Activated T-helper 9 cell treated with anti-CD3 and anti-CD28 coated beads, Interleukin-2, amount 50 U/mL, for 16 hours (primary cell): ENCODE results near the gene JAML.

Experiments
- DNase-seq: peaks from one replicate; pipeline ENCODE4 v3.0.0-alpha.2; 2020; ENCODE audit warnings: low read depth

The JAML gene

DNA sequence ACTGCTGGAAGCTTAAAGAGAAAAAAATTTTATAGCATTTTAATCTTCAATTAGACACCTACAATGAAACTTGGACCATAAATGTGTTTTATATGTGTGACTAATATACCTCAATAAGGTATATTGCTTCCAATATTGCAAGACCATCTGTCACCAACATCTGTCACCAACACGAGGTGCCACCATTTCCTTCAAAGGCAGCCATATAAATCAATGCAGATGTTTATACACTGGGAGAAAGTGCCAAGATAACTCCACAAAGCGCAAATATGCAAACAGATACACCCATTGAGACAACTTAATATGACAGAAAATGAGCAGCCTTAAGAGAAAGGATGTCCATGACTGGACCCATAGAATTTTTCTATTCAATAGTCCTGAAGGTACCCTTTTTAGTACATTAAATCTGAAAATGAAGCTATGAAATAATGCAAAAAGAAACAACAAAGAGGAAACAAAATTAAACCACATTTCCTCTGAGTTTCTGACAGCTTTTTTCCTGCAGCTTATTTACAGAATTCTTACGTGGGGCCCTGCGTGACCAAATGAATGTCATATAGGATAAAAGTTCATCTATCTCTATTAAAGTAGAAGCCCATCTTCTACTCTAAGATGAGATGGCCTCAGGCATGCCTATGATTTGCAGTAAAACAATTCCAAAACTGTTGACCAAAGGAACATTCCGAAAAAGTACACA lies 14.8 kb upstream of the JAML start:
- DNase-seq, result no peak

GRCh38 chr11:118238929-118239328 lies 14.1 kb upstream of the JAML start:
- DNase-seq, result no peak

DNA sequence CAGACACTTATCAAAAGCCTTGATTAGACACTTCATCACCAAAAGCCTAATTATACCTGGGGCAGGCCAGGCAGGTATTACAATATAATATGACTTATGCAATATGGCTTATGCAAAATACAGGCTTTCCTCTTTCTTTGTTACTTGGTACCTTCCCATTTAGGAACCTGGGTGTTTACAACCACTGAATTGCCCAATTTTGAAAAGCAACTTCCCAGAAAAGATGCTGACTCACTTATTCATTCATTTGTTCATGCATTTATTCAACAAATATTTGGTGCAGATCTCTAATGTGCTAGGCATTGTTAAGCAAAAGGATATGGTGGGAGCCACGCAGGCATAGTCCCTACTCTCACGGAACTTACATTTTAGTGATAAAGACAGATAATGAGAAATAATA lies 13.6 kb upstream of the JAML start:
- no peak for DNase-seq

GRCh38 chr11:118236170-118236569 lies 11.4 kb upstream of the JAML start:
- DNase-seq, result no peak

DNA sequence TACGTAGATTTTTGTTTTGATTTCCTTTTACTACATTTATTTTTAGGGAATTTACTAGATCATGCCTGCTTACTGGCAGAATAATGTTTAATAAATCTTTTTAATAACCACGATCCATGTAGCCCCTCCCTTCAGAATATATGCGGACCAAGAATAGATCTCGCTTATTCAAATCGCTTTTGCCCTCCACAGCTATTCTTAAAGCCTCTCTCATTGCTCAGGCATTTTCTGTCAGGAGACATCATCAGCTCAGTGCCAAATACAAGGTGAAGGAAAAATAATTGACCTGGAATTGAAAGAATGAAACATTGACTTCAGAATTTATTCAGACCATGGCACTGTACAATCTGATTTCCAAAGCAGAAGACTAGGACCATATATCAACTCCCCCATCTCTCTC lies 10.0 kb upstream of the JAML start:
- DNase-seq, result no peak

GRCh38 chr11:118233850-118234249 lies 9.0 kb upstream of the JAML start:
- DNase-seq, result no peak

- no peak for DNase-seq
Observed at GRCh38 chr11:118233377-118233776, 8.6 kb upstream of the JAML start.

- DNase-seq, result peak; percentile 37
Observed at GRCh38 chr11:118232659-118233058, 7.8 kb upstream of the JAML start.

DNA sequence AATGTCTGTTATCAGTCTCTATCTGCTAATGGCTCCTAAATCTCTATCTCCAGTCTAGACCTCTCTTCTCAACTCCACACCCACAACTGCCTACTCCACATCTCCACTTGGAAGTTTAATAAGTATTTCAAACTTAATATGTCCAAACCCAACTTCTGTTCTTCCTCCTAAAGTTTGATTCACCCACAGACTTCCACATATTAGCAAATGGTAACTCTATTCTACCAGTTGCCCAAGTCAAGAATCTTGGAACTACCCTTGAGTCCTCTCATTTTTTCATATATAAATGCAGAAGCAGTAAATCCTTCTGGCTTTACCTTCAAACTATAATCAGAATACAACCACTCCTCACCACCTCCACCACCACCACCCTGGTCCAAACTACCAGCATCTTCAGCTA lies 6.7 kb upstream of the JAML start:
- no peak for DNase-seq

DNA sequence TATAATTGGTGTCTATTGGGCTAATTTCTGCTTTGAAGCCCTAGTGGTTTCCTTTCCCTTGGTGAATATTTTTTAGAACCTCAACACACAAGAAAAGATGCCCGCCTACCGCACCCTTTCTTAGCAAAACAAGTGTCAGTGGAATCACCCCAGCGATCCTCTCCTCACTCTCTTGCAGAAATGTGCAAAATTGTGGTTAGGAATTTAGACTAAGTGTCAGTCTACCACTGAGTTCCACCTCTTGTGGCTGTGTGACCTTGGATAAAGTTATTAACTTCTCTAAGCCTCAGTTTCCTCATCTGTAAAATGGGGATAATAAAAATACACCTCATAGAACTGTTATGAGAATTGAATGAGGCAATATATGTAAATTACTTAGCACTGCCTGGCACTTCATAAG lies 5.3 kb upstream of the JAML start:
- DNase-seq, result no peak

DNA sequence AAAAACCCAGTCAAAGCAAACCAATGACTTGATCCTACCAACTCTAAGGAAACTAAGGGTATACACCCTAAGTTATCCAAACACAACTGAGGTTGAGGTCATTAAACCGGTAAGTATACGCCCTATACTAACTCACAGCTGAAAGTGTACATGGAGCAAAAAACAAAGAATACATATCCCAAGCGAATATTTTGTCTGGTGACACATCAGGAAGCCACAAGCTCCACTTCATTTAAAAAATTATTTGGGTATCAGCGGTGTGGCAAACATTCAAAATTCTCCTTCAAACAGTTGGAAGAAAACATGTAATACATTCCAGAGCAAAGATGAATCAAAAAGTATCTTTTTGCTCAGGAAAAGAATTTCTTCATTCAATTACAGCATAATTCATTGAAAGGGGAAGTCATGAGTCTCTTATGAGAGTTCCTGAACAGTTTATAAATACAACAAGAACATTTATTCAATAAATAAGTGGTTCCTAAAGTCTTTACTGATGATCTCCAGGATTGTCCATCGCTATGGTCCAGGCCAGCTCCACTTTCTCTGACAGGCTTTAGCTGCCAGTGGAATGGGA lies 4.5 kb upstream of the JAML start:
- no peak for DNase-seq

DNA sequence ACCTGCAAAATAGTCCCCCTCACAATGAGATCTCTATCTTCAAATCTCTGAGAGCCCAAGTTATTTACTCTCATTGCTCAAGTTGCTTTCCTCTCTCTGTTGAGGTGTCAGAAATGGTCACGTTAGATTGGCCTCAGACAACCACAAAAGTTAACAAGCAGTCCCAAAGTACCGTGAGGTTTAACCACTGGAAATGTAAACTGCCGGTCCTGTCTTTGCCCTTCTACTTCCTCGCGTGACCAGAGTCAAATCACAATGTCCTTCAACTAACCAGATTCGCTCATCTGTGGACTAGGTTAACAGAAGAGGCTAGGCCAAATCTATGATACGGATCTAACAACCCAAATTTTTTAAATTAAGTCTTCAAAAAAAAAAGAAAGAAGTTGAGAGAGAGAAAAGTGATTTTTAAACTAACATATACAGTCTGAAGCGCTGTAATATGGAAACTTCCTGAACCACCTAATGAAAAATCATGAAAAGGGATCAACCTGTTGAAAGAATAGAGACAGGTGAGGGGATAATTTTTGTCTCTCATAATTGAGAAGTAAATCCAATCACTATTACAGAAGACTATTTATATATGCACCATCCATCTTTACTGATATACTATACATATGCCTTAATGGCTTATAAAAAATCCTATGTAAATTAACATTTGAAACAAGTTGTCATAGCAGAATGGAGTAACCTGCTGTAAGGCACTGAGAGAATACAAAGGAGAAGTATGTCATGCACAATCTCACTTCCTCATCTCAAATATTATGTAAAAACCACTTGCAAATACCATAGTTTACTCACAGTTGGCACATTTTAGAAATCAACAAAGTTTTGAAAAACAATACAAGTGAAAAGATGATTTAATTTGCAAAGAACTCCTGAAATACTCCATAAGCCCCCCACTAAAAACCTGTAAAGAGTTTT lies 3.3 kb upstream of the JAML start:
- DNase-seq, result no peak

GRCh38 chr11:118226781-118227180 lies 2.0 kb upstream of the JAML start:
- no peak for DNase-seq

DNA sequence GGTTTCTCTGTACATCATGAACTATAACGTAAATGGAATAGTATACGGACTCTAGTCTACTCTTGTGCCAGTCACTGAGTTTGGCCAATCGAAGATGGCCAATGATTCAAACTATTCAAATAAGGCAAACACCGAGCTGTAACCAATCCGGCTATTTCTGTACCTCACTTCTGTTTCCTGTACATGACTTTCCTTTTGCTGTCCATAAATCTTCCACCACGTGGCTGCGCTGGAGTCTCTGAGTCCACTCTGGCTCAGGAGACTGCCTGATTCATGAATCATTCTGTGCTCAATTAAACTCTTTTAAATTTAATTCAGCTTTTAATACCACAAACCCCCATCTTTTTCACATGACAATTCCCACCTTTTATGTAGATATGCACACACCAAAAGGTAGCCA lies 1.5 kb upstream of the JAML start:
- no peak for DNase-seq

DNA sequence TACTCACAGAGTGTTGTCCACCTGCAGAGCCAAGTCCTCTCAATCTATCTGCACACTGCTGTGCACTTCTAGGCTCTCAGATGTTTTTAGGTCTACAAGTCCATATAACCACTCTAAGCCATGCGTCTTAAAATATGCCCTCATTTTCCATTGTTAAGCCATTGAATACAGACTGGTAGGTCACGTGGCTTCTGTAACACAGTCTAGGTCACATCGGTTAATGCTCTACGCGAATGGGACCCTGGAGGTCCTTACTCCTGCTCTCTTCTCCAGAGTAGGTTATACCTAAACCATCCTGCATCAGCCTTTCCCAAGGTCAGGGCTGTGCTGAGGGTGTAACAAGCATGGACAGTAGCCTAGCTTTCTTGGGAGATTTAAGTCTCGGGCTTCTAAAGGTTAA lies 819 bp downstream of the JAML start:
- no peak for DNase-seq

- DNase-seq, result no peak
Observed at GRCh38 chr11:118223570-118223969, 1.2 kb downstream of the JAML start.

DNA sequence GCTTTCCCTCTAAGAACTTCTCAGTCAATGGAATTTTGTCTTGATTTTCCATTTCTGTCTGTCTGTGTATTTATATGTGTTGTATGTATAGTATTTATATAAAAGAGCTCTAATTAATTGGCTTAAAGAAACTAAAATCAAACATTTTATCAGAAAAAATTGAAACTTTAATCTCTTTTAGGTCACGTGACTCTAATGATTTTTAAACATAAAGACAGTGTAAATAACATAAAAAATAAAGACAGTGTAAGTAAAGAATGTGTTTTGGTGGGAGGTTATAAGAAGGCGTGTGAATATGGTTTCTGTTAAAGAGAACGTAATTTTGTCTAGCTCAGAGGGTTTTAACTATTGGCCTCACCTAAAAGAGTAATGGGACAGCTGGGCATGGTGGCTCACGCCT lies 2.4 kb downstream of the JAML start:
- no peak for DNase-seq

- no peak for DNase-seq
Observed at GRCh38 chr11:118221419-118221818, 3.4 kb downstream of the JAML start.

DNA sequence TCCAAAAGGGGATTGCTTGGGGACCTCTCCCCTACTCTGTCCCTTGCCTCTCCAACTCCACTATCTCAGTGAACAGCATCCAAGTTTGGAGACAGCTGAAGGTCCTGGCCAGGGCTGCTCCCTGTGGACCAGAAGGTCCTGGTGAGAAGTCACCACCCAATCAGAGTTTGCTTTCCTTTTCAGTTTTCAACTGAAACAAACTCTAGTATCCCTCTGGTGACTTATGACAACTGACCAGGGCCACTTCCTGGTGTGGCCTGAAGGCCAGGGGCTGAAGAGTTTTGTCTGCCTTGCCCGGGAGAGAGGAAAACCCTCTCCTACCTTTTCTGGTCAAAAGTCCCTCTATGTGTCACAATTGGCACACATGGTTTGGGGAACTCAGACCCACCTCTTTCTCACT lies 5.1 kb downstream of the JAML start:
- no peak for DNase-seq

DNA sequence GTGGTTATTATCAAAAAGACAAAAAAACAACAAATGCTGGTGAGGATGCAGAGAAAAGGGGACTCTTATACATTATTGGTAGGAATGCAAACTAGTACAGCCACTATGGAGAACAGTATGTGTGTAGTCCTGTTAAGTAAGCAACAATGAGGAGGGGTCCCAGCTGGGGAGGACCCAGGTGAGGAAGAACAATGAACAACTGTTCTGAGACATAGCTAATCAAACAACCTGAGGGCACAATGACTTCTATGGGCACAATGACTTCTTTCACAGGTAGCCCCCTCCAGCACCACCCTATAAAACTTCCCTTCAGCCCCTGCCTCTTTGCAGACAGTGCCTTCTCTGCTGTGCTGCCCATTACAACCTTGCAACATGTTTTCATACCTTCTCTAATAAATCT lies 5.6 kb downstream of the JAML start:
- DNase-seq, result no peak

GRCh38 chr11:118217575-118217974 lies 7.2 kb downstream of the JAML start:
- DNase-seq, result no peak

- DNase-seq, result peak; percentile 46
Observed at GRCh38 chr11:118216621-118217481, 8.0 kb downstream of the JAML start.
